A673 (cell line): ENCODE data around the gene ADGRD1. TPM values are rescaled to one million over a fixed set of nuclear protein-coding genes. Genes with fewer than 3 reads are reported as not detected.

Experiments
- BruUV-seq: library from RNA; stranded (reverse); fragments of 400-500 nt; replicated peaks from 2 replicates; lab custom pipeline; 2021; lab: Mats Ljungman, UMichigan
- CTCF ChIA-PET: fragments of 300-600 bp; sonication (Branson Sonifier 250); formaldehyde crosslinking; loops from one replicate; lab custom pipeline; 2022; ENCODE audit warnings: antibody characterized with exemption; lab: Charles Lee
- POLR2A ChIA-PET: fragments of 300-600 bp; sonication (Branson Sonifier 250); formaldehyde crosslinking; loops from one replicate; lab custom pipeline; 2022; ENCODE audit warnings: antibody characterized with exemption; ENCODE audit not compliant: low non-redundant PET; lab: Charles Lee
- DNase-seq: peaks from one replicate; pipeline ENCODE4 v3.0.0-alpha.2; 2015; ENCODE audit warnings: low spot score
- H3K27ac ChIP-seq: fragments of 200-600 bp; sonication (generic); 2 replicates; pipeline ENCODE4 v1.5.1; 2016; ENCODE audit warnings: mixed run types, low read depth, mild to moderate bottlenecking, mixed read lengths, antibody characterized with exemption, low read length; ENCODE audit not compliant: poor library complexity, severe bottlenecking
- H3K27me3 ChIP-seq: fragments of 200-600 bp; sonication (generic); replicated peaks from 2 replicates; pipeline ENCODE4 v1.6.1; 2017; ENCODE audit warnings: mixed run types, low read depth, mild to moderate bottlenecking, mixed read lengths, antibody characterized with exemption, low read length; ENCODE audit not compliant: insufficient read depth, poor library complexity
- H3K36me3 ChIP-seq: fragments of 200-600 bp; sonication (generic); 2 replicates; pipeline ENCODE4 v1.6.1; 2016; ENCODE audit warnings: mixed run types, mild to moderate bottlenecking, mixed read lengths, antibody characterized with exemption, low read length; ENCODE audit not compliant: insufficient read depth, poor library complexity, severe bottlenecking
- H3K4me1 ChIP-seq: fragments of 200-600 bp; sonication (generic); 2 replicates; pipeline ENCODE4 v1.6.1; 2017; ENCODE audit warnings: mixed run types, mild to moderate bottlenecking, mixed read lengths, antibody characterized with exemption, low read length; ENCODE audit not compliant: insufficient read depth, poor library complexity, severe bottlenecking
- H3K4me3 ChIP-seq: fragments of 200-600 bp; sonication (generic); 2 replicates; pipeline ENCODE4 v1.5.1; 2016; ENCODE audit warnings: low read depth, mixed run types, mild to moderate bottlenecking, mixed read lengths, low read length; ENCODE audit not compliant: poor library complexity, severe bottlenecking
- H3K9me3 ChIP-seq: fragments of 200-600 bp; sonication (generic); 2 replicates; pipeline ENCODE4 v1.6.1; 2016; ENCODE audit warnings: mixed run types, low read depth, mild to moderate bottlenecking, mixed read lengths, antibody characterized with exemption, low read length; ENCODE audit not compliant: poor library complexity, severe bottlenecking
- EZH2 ChIP-seq: fragments of 200-600 bp; sonication (generic); IDR thresholded peaks from 2 replicates; pipeline ENCODE4 v1.6.1; 2017; ENCODE audit warnings: borderline replicate concordance, low read depth, mild to moderate bottlenecking, mixed read lengths, antibody characterized with exemption, low read length; ENCODE audit not compliant: poor library complexity, severe bottlenecking
- intact Hi-C: fragments of 100-400 bp; cut with micrococcal nuclease; formaldehyde crosslinking; loops from one replicate; pipeline ENCODE4 v1.10.0; 2022; ENCODE audit not compliant: unreplicated experiment
- total RNA-seq: library from RNA; stranded (reverse); gene quantifications from 2 replicates; pipeline ENCODE4 v1.2.3, GENCODE V29; 2021
- TF ChIP-seq, protein P1 (sequence below): fragments of 300-800, 200-600 bp; sonication (generic); conservative IDR thresholded peaks from 2 replicates; pipeline ENCODE4 v1.5.1; 2017; ENCODE audit warnings: low read depth, mild to moderate bottlenecking, antibody characterized with exemption, low read length, moderate library complexity, mixed read lengths

Gene ADGRD1
- total RNA-seq, 1 experiment from 2014 or later, result not detected

DNA sequence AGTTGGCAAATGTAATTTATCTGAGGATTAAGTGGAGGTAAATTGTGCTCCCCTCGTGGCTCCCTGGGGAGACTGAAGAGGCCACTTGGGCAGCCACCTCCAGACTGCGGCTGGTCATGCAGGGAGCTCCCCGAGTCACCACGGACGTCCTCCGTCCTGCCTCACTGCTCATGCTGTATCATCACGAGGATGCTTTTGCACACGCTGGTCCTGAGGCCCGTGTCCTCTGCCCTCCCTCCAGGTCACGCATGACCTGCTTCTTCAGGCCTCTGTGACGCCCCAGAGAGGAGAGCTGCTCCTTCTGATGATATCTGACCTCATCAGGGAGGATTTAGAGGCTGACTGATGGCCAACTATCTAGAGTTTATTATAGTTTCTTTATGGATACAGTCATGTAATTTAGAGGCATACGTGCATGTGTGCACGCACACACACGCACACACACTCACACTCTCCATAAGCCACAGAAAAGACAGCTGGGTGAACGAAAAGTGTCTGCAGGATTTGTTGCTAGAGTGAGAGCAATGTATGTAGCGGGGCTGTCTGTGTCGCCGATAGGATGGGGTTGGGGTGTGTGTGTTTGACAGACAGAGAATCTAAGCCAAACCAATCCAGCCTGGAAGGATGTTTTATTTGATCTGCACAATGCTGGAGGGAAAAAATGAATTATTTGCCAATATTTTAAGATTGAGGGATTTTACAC is 160.0 kb downstream of the ADGRD1 start:
- intact Hi-C loops, result no loop called here
- Histone ChIP-seq H3K4me3 (no peak overlapping the region), H3K27ac (no peak overlapping the region), H3K27me3 (peaks cover 16% of the 10 kb centered on the region), H3K4me1 (no peaks in the 10 kb centered on the region), H3K9me3 (no peaks in the 10 kb centered on the region), H3K36me3 (no peaks in the 10 kb centered on the region)
- no TSS peak for BruUV-seq
- POLR2A ChIA-PET, result no interaction called here
- no peak for DNase-seq
- TF ChIP-seq, protein P1, sequence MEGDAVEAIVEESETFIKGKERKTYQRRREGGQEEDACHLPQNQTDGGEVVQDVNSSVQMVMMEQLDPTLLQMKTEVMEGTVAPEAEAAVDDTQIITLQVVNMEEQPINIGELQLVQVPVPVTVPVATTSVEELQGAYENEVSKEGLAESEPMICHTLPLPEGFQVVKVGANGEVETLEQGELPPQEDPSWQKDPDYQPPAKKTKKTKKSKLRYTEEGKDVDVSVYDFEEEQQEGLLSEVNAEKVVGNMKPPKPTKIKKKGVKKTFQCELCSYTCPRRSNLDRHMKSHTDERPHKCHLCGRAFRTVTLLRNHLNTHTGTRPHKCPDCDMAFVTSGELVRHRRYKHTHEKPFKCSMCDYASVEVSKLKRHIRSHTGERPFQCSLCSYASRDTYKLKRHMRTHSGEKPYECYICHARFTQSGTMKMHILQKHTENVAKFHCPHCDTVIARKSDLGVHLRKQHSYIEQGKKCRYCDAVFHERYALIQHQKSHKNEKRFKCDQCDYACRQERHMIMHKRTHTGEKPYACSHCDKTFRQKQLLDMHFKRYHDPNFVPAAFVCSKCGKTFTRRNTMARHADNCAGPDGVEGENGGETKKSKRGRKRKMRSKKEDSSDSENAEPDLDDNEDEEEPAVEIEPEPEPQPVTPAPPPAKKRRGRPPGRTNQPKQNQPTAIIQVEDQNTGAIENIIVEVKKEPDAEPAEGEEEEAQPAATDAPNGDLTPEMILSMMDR, result no peak
- no peak for TF ChIP-seq EZH2
- CTCF ChIA-PET, result interaction anchor here (0.9 kb wide), 1 partner anchor 9 kb away, joined by 4 read pairs; no protein-coding TSS in a partner anchor

DNA sequence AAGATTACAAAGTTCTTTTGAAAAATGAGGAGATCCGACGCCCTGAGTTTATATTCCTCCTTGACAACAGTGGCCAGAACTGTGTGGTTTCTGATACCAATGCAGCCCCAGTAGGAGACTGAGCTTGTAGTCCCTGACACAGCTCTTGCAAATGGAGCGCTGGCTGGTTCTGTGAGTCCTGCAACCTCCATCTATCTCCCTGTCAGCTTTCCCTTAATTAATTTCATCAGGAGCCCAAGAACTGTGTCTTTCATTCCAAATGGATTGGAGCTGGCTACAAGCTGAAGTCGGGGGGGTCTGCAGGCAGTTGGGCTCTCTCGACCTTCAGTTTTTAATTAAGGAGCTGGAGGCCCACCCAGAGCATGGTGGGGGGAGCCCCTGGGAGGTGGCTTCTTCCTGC is 160.6 kb downstream of the ADGRD1 start:
- intact Hi-C loops, result no loop called here
- Histone ChIP-seq H3K4me3 (no peak overlapping the region), H3K9me3 (no peaks in the 10 kb centered on the region), H3K4me1 (no peaks in the 10 kb centered on the region), H3K36me3 (no peaks in the 10 kb centered on the region), H3K27ac (no peak overlapping the region), H3K27me3 (peaks cover 16% of the 10 kb centered on the region)
- TF ChIP-seq, protein P1, result no peak
- TF ChIP-seq EZH2, result no peak
- BruUV-seq, result no TSS peak
- no peak for DNase-seq
- CTCF ChIA-PET, result interaction anchor here (1.1 kb wide), 1 partner anchor 10 kb away, joined by 3 read pairs; no protein-coding TSS in a partner anchor
- POLR2A ChIA-PET, result no interaction called here

DNA sequence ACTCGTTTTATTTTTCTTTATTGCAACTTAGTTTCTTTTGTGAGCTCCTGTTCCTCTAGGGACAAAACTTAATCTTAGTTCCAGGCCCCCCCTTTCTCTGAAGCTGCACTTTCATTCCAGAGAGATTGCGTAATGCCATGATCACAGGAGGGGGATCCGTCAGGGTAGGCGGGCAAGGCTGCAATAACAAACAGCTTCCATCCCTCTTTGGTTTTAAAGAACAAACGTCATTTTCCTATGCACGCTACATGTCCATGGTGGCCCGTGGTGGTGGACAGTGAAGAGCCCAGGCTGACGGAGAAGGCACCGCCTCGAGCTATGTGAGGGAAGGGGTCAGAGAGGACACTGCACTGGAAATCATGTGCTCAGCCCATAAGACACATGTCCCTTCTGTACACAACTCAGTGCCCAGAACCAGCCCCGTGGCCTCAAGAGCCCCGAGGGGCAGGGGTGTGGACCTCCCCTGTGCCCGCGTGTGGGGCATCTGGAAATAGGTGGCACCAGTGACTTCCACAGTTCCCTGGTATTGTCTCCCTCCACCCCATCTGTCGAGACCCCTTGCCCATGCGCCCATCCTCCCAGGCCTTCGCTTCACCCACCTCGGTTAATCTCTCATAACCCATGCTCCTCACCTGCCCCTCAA is 161.4 kb downstream of the ADGRD1 start:
- BruUV-seq, result no TSS peak
- TF ChIP-seq, protein P1, result no peak
- no peak for TF ChIP-seq EZH2
- no peak overlapping the region for H3K4me3 ChIP-seq
- peaks cover 16% of the 10 kb centered on the region for H3K27me3 ChIP-seq
- no peaks in the 10 kb centered on the region for H3K4me1 ChIP-seq
- CTCF ChIA-PET, result interaction anchor here (1.1 kb wide), 1 partner anchor 11 kb away, joined by 3 read pairs; no protein-coding TSS in a partner anchor
- POLR2A ChIA-PET, result no interaction called here
- intact Hi-C loops, result no loop called here
- H3K27ac ChIP-seq, result no peak overlapping the region
- H3K9me3 ChIP-seq, result no peaks in the 10 kb centered on the region
- no peak for DNase-seq
- no peaks in the 10 kb centered on the region for H3K36me3 ChIP-seq
